ENCODE results near the gene DCAF5. TPM values are rescaled to one million over a fixed set of nuclear protein-coding genes. Genes with fewer than 3 reads are reported as not detected.

Gene DCAF5
- total RNA-seq, 1 donor from 2014 or later = 57.8 TPM

- intact Hi-C loops (cut with micrococcal nuclease) = no loop called here
- no peak for DNase-seq
- no peak for TF ChIP-seq CTCF (IDR thresholded peaks at IDR 0.05; ENCODE audit: borderline replicate concordance)
- H3K27me3 ChIP-seq (ENCODE audit: low read depth) = no peaks in the 10 kb centered on the region
- no peak overlapping the region for H3K4me3 ChIP-seq
- H3K4me1 ChIP-seq = no peaks in the 10 kb centered on the region
- no peaks in the 10 kb centered on the region for H3K36me3 ChIP-seq
- no peak overlapping the region for H3K27ac ChIP-seq (replicated peaks)
- H3K9me3 ChIP-seq (replicated peaks) = no peaks in the 10 kb centered on the region
These were observed 135.2 kb downstream of the DCAF5 start for GRCh38 chr14:69017706-69018105.

- Histone ChIP-seq H3K36me3 (no peaks in the 10 kb centered on the region), H3K27ac (replicated peaks) (no peak overlapping the region), H3K4me3 (no peak overlapping the region), H3K27me3 (ENCODE audit: low read depth) (no peaks in the 10 kb centered on the region), H3K4me1 (no peaks in the 10 kb centered on the region), H3K9me3 (replicated peaks) (no peaks in the 10 kb centered on the region)
- DNase-seq = no peak
- no peak for TF ChIP-seq CTCF (IDR thresholded peaks at IDR 0.05; ENCODE audit: borderline replicate concordance)
- intact Hi-C loops (cut with micrococcal nuclease) = no loop called here
These were observed 138.1 kb downstream of the DCAF5 start for GRCh38 chr14:69014829-69015259.

GRCh38 chr14:69013943-69014782 is 138.8 kb downstream of the DCAF5 start:
- H3K36me3 ChIP-seq = no peaks in the 10 kb centered on the region
- H3K4me1 ChIP-seq = no peaks in the 10 kb centered on the region
- DNase-seq = peak; percentile 62
- H3K27me3 ChIP-seq (ENCODE audit: low read depth) = no peaks in the 10 kb centered on the region
- intact Hi-C loops (cut with micrococcal nuclease) = no loop called here
- H3K4me3 ChIP-seq = no peak overlapping the region
- no peak for TF ChIP-seq CTCF (IDR thresholded peaks at IDR 0.05; ENCODE audit: borderline replicate concordance)
- H3K27ac ChIP-seq (replicated peaks) = no peak overlapping the region
- H3K9me3 ChIP-seq (replicated peaks) = peaks cover 4% of the 10 kb centered on the region

GRCh38 chr14:69012256-69012953 is 140.5 kb downstream of the DCAF5 start:
- Histone ChIP-seq H3K4me1 (no peaks in the 10 kb centered on the region), H3K9me3 (replicated peaks) (peaks cover 5% of the 10 kb centered on the region), H3K27me3 (ENCODE audit: low read depth) (no peaks in the 10 kb centered on the region), H3K4me3 (no peak overlapping the region), H3K36me3 (no peaks in the 10 kb centered on the region), H3K27ac (replicated peaks) (no peak overlapping the region)
- DNase-seq = no peak
- no peak for TF ChIP-seq CTCF (IDR thresholded peaks at IDR 0.05; ENCODE audit: borderline replicate concordance)
- intact Hi-C loops (cut with micrococcal nuclease) = no loop called here

GRCh38 chr14:69010648-69011047 is 142.3 kb downstream of the DCAF5 start:
- no peaks in the 10 kb centered on the region for H3K27me3 ChIP-seq (ENCODE audit: low read depth)
- H3K4me1 ChIP-seq = peaks cover 1% of the 10 kb centered on the region
- no peak for TF ChIP-seq CTCF (IDR thresholded peaks at IDR 0.05; ENCODE audit: borderline replicate concordance)
- intact Hi-C loops (cut with micrococcal nuclease) = no loop called here
- H3K36me3 ChIP-seq = no peaks in the 10 kb centered on the region
- no peak for DNase-seq
- peaks cover 5% of the 10 kb centered on the region for H3K9me3 ChIP-seq (replicated peaks)
- no peak overlapping the region for H3K27ac ChIP-seq (replicated peaks)
- no peak overlapping the region for H3K4me3 ChIP-seq
